Calu3 (cell line): ENCODE data around the gene MSI2. TPM values are rescaled to one million over a fixed set of nuclear protein-coding genes. Genes with fewer than 3 reads are reported as not detected.

ENCODE experiments used
- BruUV-seq: library from RNA; stranded (reverse); fragments of 400-500 nt; replicated peaks from 2 replicates; lab custom pipeline; 2021; lab: Mats Ljungman, UMichigan
- CTCF ChIA-PET: fragments of 300-600 bp; sonication (Branson Sonifier 250); formaldehyde crosslinking; loops from one replicate; lab custom pipeline; 2022; ENCODE audit warnings: antibody characterized with exemption; lab: Charles Lee
- DNase-seq: peaks from one replicate; pipeline ENCODE4 v3.0.0; 2022
- H3K27ac Mint-ChIP-seq: one replicate; pipeline ENCODE4 v1.8.0; 2022; ENCODE audit warnings: mixed read lengths; ENCODE audit not compliant: unreplicated experiment
- H3K27me3 Mint-ChIP-seq: one replicate; pipeline ENCODE4 v1.8.0; 2022; ENCODE audit warnings: mixed read lengths; ENCODE audit not compliant: unreplicated experiment
- H3K36me3 Mint-ChIP-seq: one replicate; pipeline ENCODE4 v1.8.0; 2022; ENCODE audit warnings: mild to moderate bottlenecking, moderate library complexity, mixed read lengths; ENCODE audit not compliant: insufficient read depth, unreplicated experiment
- H3K4me1 Mint-ChIP-seq: one replicate; pipeline ENCODE4 v1.8.0; 2022; ENCODE audit warnings: mild to moderate bottlenecking, low read depth, mixed read lengths; ENCODE audit not compliant: unreplicated experiment
- H3K4me3 Mint-ChIP-seq: one replicate; pipeline ENCODE4 v1.8.0; 2022; ENCODE audit warnings: mild to moderate bottlenecking, low read depth, moderate library complexity, mixed read lengths; ENCODE audit not compliant: unreplicated experiment
- H3K9me3 Mint-ChIP-seq: one replicate; pipeline ENCODE4 v1.8.0; 2022; ENCODE audit warnings: low read depth, mixed read lengths; ENCODE audit not compliant: unreplicated experiment
- intact Hi-C: fragments of 100-400 bp; cut with micrococcal nuclease; formaldehyde crosslinking; loops from one replicate; pipeline ENCODE4 v1.10.0; 2022; ENCODE audit not compliant: unreplicated experiment
- total RNA-seq: library from RNA; stranded (reverse); gene quantifications from 2 replicates; pipeline ENCODE4 v1.2.3, GENCODE V29; 2022
- TF ChIP-seq, protein P1 (sequence below): fragments of 200-600 bp; IDR thresholded peaks from one replicate; pipeline ENCODE4 v1.8.0; 2022; ENCODE audit warnings: antibody characterized with exemption; ENCODE audit not compliant: unreplicated experiment

Gene MSI2
- total RNA-seq, 1 experiment from 2014 or later: 66.4 TPM

- Mint-ChIP-seq H3K4me1 (no peaks in the 10 kb centered on the region), H3K27ac (no peak overlapping the region), H3K27me3 (no peaks in the 10 kb centered on the region), H3K9me3 (no peaks in the 10 kb centered on the region), H3K4me3 (no peak overlapping the region), H3K36me3 (peaks cover 5% of the 10 kb centered on the region)
- BruUV-seq: no TSS peak
- TF ChIP-seq, protein P1, sequence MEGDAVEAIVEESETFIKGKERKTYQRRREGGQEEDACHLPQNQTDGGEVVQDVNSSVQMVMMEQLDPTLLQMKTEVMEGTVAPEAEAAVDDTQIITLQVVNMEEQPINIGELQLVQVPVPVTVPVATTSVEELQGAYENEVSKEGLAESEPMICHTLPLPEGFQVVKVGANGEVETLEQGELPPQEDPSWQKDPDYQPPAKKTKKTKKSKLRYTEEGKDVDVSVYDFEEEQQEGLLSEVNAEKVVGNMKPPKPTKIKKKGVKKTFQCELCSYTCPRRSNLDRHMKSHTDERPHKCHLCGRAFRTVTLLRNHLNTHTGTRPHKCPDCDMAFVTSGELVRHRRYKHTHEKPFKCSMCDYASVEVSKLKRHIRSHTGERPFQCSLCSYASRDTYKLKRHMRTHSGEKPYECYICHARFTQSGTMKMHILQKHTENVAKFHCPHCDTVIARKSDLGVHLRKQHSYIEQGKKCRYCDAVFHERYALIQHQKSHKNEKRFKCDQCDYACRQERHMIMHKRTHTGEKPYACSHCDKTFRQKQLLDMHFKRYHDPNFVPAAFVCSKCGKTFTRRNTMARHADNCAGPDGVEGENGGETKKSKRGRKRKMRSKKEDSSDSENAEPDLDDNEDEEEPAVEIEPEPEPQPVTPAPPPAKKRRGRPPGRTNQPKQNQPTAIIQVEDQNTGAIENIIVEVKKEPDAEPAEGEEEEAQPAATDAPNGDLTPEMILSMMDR: no peak
- intact Hi-C loops: no loop called here
- DNase-seq: no peak
- CTCF ChIA-PET: no interaction called here
Observed at GRCh38 chr17:57324060-57324459, 67.7 kb downstream of the MSI2 start.

- intact Hi-C loops: no loop called here
- H3K9me3 Mint-ChIP-seq: no peaks in the 10 kb centered on the region
- H3K36me3 Mint-ChIP-seq: peaks cover 5% of the 10 kb centered on the region
- no peaks in the 10 kb centered on the region for H3K27me3 Mint-ChIP-seq
- no peak overlapping the region for H3K27ac Mint-ChIP-seq
- CTCF ChIA-PET: interaction anchor here (0.6 kb wide), 1 partner anchor 740 kb away, joined by 3 read pairs; no protein-coding TSS in a partner anchor
- DNase-seq: no peak
- TF ChIP-seq, protein P1: no peak
- H3K4me1 Mint-ChIP-seq: no peaks in the 10 kb centered on the region
- no peak overlapping the region for H3K4me3 Mint-ChIP-seq
- no TSS peak for BruUV-seq
Observed at GRCh38 chr17:57324631-57325030, 68.3 kb downstream of the MSI2 start.

DNA sequence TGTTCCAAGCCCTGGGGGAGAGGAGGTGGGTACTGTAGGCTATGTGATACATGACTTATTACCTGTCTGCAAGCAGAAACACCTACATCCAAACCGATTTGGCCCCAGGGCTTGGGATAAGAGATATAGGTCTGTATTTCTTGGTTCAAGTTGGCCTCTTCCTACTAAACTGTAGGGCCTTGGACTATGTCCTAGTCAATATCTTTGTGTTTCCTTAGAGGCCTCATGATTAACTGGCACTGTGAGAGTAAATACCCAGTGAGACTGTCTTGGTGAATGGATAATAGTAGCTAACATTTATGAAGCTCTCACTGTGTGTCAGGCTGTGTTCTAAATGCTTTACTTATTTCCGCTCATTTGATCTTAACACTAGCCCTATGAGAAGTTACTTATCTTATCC, 70.0 kb downstream of the MSI2 start:
- CTCF ChIA-PET: no interaction called here
- Mint-ChIP-seq H3K9me3 (no peaks in the 10 kb centered on the region), H3K4me1 (no peaks in the 10 kb centered on the region), H3K27ac (no peak overlapping the region), H3K4me3 (no peak overlapping the region), H3K27me3 (no peaks in the 10 kb centered on the region), H3K36me3 (peaks cover 5% of the 10 kb centered on the region)
- TF ChIP-seq, protein P1: no peak
- BruUV-seq: no TSS peak
- intact Hi-C loops: no loop called here
- DNase-seq: no peak

GRCh38 chr17:57326764-57327163, 70.4 kb downstream of the MSI2 start:
- Mint-ChIP-seq H3K36me3 (peaks cover 5% of the 10 kb centered on the region), H3K4me1 (no peaks in the 10 kb centered on the region), H3K27me3 (no peaks in the 10 kb centered on the region), H3K27ac (no peak overlapping the region), H3K9me3 (no peaks in the 10 kb centered on the region), H3K4me3 (no peak overlapping the region)
- intact Hi-C loops: no loop called here
- TF ChIP-seq, protein P1: no peak
- no TSS peak for BruUV-seq
- DNase-seq: no peak
- CTCF ChIA-PET: interaction anchor here (0.6 kb wide), 1 partner anchor 509 kb away, joined by 3 read pairs; no protein-coding TSS in a partner anchor
